GM10266 (cell line): ENCODE results near the gene LRRC32.
"Not testable (repeated sequence)": the region's sequence is repeated elsewhere in the genome, so short reads cannot be mapped to it uniquely, and the experiment has no call there.

Experiments
- DNase-seq: peaks from one replicate; pipeline ENCODE4 v3.0.0; 2012; ENCODE audit errors: extremely low spot score
- CTCF ChIP-seq: IDR thresholded peaks from 2 replicates; pipeline ENCODE4 v1.5.1; 2012; ENCODE audit warnings: mild to moderate bottlenecking, low read depth; ENCODE audit not compliant: control insufficient read depth, insufficient read depth; ENCODE audit errors: missing control alignments

Gene LRRC32

GRCh38 chr11:76613901-76614300, 56.6 kb downstream of the LRRC32 start:
- no peak for TF ChIP-seq CTCF
- no peak for DNase-seq

- no peak for DNase-seq
- TF ChIP-seq CTCF = no peak
Measured at GRCh38 chr11:76612226-76612625, 58.3 kb downstream of the LRRC32 start.

DNA sequence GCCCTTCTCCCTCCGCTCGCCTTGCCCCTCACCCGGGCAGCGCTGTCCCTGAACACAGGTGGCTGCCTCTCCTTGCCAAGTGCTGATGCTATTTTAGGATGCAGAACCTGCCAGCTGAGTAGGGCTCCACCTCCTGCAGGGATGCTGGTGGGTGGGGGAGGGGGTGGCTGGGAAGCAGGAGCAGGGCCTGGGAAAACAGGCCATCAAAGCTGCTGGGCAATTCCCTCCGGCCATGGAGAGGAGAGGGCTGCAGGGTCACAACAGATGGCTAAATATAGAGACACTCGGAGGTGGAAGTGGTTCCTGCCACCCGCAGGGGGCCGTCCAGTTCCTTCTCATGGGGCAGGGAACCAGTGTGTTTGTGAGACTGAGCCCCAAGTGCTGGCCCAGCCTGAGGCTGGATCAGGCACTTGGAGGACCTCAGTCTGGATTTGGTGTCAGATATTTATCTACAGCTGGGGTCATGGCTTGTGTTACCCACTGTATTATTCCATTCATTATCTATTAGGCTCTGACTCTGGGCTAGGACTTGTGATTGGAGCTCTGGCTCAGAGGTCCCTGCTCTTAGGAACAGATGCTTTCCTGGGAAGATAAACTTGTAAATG, 59.6 kb downstream of the LRRC32 start:
- peak; percentile 28 for TF ChIP-seq CTCF
- no peak for DNase-seq

DNA sequence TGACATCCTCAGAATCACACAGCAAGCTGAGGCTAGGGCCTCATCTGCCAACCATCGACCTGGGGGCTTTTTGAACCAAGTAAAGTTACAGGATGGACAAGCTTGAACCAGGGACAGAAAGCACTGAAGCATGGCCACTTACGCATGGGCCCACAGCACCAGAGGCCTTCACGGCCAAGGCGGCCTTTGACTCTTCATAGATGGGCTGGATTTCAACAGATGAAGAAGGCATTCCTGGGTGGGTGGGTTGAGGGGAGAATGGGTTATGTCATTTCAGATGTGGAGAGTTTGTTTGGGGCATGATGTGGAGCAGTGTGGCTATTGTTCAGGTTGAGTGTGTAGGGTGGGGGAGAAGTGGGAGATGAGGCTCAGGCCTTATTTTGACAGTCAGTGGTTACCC, 60.2 kb downstream of the LRRC32 start:
- no peak for TF ChIP-seq CTCF
- DNase-seq = no peak

GRCh38 chr11:76609736-76610370, 60.7 kb downstream of the LRRC32 start:
- TF ChIP-seq CTCF = no peak
- DNase-seq = no peak

GRCh38 chr11:76608879-76609460, 61.6 kb downstream of the LRRC32 start:
- DNase-seq = not testable (repeated sequence)

DNA sequence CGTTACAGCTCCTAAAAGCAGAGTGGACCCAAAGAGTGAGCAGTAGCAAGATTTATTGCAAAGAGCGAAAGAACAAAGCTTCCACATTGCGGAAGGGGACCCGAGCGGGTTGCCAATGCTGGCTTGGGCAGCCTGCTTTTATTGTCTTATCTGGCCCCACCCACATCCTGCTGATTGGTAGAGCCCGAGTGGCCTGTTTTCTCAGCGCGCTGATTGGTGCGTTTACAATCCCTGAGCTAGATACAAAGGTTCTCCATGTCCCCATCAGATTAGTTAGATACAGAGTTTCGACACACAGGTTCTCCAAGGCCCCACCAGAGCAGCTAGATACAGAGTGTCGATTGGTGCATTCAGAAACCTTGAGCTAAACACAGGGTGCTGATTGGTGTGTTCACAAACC, 62.3 kb downstream of the LRRC32 start:
- DNase-seq = not testable (repeated sequence)
